Ascending aorta (tissue), 2 donors: ENCODE results near the gene C16orf54. TPM values are rescaled to one million over a fixed set of nuclear protein-coding genes. Genes with fewer than 3 reads are reported as not detected.
"Not testable (repeated sequence)": the region's sequence is repeated elsewhere in the genome, so short reads cannot be mapped to it uniquely, and the experiment has no call there.

ENCODE experiments used
- DNase-seq, 2 donors: peaks; one replicate each; pipeline ENCODE4 v3.0.0-alpha.2; 2019; ENCODE audit warnings: low spot score in 2 of 2
- H3K27ac ChIP-seq, 2 donors: fragments of 200-600 bp; sonication (generic); one replicate each; pipeline ENCODE4 v1.5.1; 2016 to 2017; ENCODE audit warnings: mild to moderate bottlenecking in 1 of 2
- H3K27me3 ChIP-seq: fragments of 200-600 bp; sonication (generic); one replicate; pipeline ENCODE4 v1.5.1; 2017
- H3K36me3 ChIP-seq, 2 donors: fragments of 200-600 bp; sonication (generic); one replicate each; pipeline ENCODE4 v1.5.1; 2016
- H3K4me1 ChIP-seq, 2 donors: fragments of 200-600 bp; sonication (generic); one replicate each; pipeline ENCODE4 v1.5.1; 2016 to 2017; ENCODE audit warnings: mild to moderate bottlenecking in 1 of 2
- H3K4me3 ChIP-seq, 2 donors: fragments of 200-600 bp; sonication (generic); one replicate each; pipeline ENCODE4 v1.5.1; 2016 to 2017; ENCODE audit warnings: mild to moderate bottlenecking in 1 of 2
- H3K9me3 ChIP-seq, 2 donors: fragments of 200-600 bp; sonication (generic); one replicate each; pipeline ENCODE4 v1.5.1; 2016
- CTCF ChIP-seq, 3 experiments: fragments of 200-600 bp in 2 of 3; fragments of 450-650 bp in 1 of 3; sonication (generic) in 2 of 3; IDR thresholded peaks; one replicate each; pipeline ENCODE4 v1.5.1; 2016 to 2019; ENCODE audit warnings: antibody characterized with exemption in 3 of 3, mild to moderate bottlenecking in 1 of 3, moderate library complexity in 1 of 3
- intact Hi-C: fragments of 100-400 bp; cut with DNase I; formaldehyde crosslinking; loops from one replicate; pipeline ENCODE4 v1.15.1; 2023
- total RNA-seq: library from RNA; depleted of rRNA; stranded (reverse); fragments of >200 nt; gene quantifications from one replicate; pipeline ENCODE4 v1.1.0, GENCODE V29; 2016

C16orf54 gene
- total RNA-seq, 1 donor from 2014 or later = 0.21 TPM

- no peak overlapping the region for H3K27ac ChIP-seq
- no peak overlapping the region for H3K4me3 ChIP-seq
- intact Hi-C loops = loop anchor here (1.0 to 5.0 kb wide), 2 partner anchors 148 to 322 kb away; no protein-coding TSS in a partner anchor
- no peaks in the 10 kb centered on the region for H3K27me3 ChIP-seq
- TF ChIP-seq CTCF (IDR thresholded peaks at IDR 0.05) = no peak
- peaks cover 0 to 3% of the 10 kb centered on the region in 2 donors for H3K4me1 ChIP-seq
- H3K9me3 ChIP-seq = no peaks in the 10 kb centered on the region
- no peaks in the 10 kb centered on the region for H3K36me3 ChIP-seq
- DNase-seq = no peak
Observed at GRCh38 chr16:29699324-29700219, 46.2 kb downstream of the C16orf54 start.

GRCh38 chr16:29698484-29699323, 47.1 kb downstream of the C16orf54 start:
- no peaks in the 10 kb centered on the region for H3K36me3 ChIP-seq
- H3K4me1 ChIP-seq = peaks cover 0 to 3% of the 10 kb centered on the region in 2 donors
- no peak overlapping the region for H3K27ac ChIP-seq
- H3K4me3 ChIP-seq = no peak overlapping the region
- intact Hi-C loops = loop anchor here (5.0 kb wide), 1 partner anchor 149 kb away; no protein-coding TSS in a partner anchor
- no peaks in the 10 kb centered on the region for H3K27me3 ChIP-seq
- TF ChIP-seq CTCF (IDR thresholded peaks at IDR 0.05) = no peak
- DNase-seq = no peak
- H3K9me3 ChIP-seq = no peaks in the 10 kb centered on the region

- no peak for TF ChIP-seq CTCF (IDR thresholded peaks at IDR 0.05)
- Histone ChIP-seq H3K4me3 (no peak overlapping the region), H3K27ac (no peak overlapping the region), H3K4me1 (peaks cover 0 to 3% of the 10 kb centered on the region in 2 donors), H3K9me3 (no peaks in the 10 kb centered on the region), H3K36me3 (no peaks in the 10 kb centered on the region), H3K27me3 (no peaks in the 10 kb centered on the region)
- intact Hi-C loops = loop anchor here (5.0 kb wide), 1 partner anchor 149 kb away; no protein-coding TSS in a partner anchor
- DNase-seq = no peak
Observed at GRCh38 chr16:29698042-29698441, 47.7 kb downstream of the C16orf54 start.

GRCh38 chr16:29697391-29697790, 48.4 kb downstream of the C16orf54 start:
- no peaks in the 10 kb centered on the region for H3K36me3 ChIP-seq
- no peak overlapping the region for H3K27ac ChIP-seq
- TF ChIP-seq CTCF (IDR thresholded peaks at IDR 0.05) = no peak
- no peak overlapping the region for H3K4me3 ChIP-seq
- DNase-seq = no peak
- H3K4me1 ChIP-seq = peaks cover 0 to 3% of the 10 kb centered on the region in 2 donors
- intact Hi-C loops = loop anchor here (5.0 kb wide), 1 partner anchor 150 kb away; no protein-coding TSS in a partner anchor
- no peaks in the 10 kb centered on the region for H3K27me3 ChIP-seq
- no peaks in the 10 kb centered on the region for H3K9me3 ChIP-seq

GRCh38 chr16:29696881-29697331, 48.9 kb downstream of the C16orf54 start:
- peaks cover 0 to 3% of the 10 kb centered on the region in 2 donors for H3K4me1 ChIP-seq
- DNase-seq = no peak
- TF ChIP-seq CTCF (IDR thresholded peaks at IDR 0.05) = no peak
- no peak overlapping the region for H3K4me3 ChIP-seq
- H3K9me3 ChIP-seq = no peaks in the 10 kb centered on the region
- no peak overlapping the region for H3K27ac ChIP-seq
- H3K36me3 ChIP-seq = no peaks in the 10 kb centered on the region
- H3K27me3 ChIP-seq = no peaks in the 10 kb centered on the region
- intact Hi-C loops = loop anchor here (5.0 kb wide), 1 partner anchor 150 kb away; no protein-coding TSS in a partner anchor

GRCh38 chr16:29695675-29696074, 50.1 kb downstream of the C16orf54 start:
- H3K27me3 ChIP-seq, DNase-seq, H3K4me1 ChIP-seq, H3K27ac ChIP-seq, H3K36me3 ChIP-seq, H3K9me3 ChIP-seq, H3K4me3 ChIP-seq: not testable (repeated sequence)
- intact Hi-C loops = loop anchor here (5.0 kb wide), 1 partner anchor 152 kb away; no protein-coding TSS in a partner anchor
